OCI-LY7 (cell line): ENCODE data around the gene RAB7A.

Experiments used
- CTCF ChIP-seq: fragments of 200-600 bp; sonication (generic); conservative IDR thresholded peaks from 2 replicates; pipeline ENCODE4 v1.5.1; 2014; ENCODE audit warnings: mild to moderate bottlenecking, antibody characterized with exemption, low read length, moderate library complexity, mixed read lengths
- EZH2phosphoT487 ChIP-seq: fragments of 200-600 bp; sonication (generic); IDR thresholded peaks from 2 replicates; pipeline ENCODE4 v1.6.1; 2018; ENCODE audit warnings: low read depth, borderline replicate concordance, mild to moderate bottlenecking, mixed run types, antibody characterized with exemption, low read length, moderate library complexity, mixed read lengths

- no peak for TF ChIP-seq CTCF
- no peak for TF ChIP-seq EZH2phosphoT487
Observed at GRCh38 chr3:128709038-128709437, 16.9 kb upstream of the RAB7A start.
